NCI-H1694 (cell line): ENCODE measurements around the gene THSD4.

ENCODE experiments used
- DNase-seq: peaks from one replicate; lab custom pipeline; 2025; lab: John Stamatoyannopoulos, UW

THSD4 gene

DNA sequence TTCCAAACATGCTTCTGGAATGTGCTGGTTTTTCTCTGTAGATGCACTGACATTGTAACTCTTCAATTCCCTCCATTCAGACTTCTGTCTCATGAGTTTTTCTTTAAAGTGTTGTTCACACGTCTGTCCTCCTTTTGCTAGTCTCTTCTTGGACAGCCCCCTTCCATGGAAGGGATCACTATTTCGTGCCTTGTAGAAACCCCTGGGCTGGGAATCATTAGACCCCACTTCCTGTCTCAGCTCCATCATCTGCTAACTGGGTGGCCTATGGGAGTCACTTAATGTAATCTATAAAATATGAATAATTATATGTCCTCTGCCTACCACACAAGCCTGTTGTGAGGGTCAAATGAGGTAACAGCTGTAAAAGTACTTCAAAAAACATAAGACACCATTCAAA, 110.6 kb downstream of the THSD4 start:
- no peak for DNase-seq

DNA sequence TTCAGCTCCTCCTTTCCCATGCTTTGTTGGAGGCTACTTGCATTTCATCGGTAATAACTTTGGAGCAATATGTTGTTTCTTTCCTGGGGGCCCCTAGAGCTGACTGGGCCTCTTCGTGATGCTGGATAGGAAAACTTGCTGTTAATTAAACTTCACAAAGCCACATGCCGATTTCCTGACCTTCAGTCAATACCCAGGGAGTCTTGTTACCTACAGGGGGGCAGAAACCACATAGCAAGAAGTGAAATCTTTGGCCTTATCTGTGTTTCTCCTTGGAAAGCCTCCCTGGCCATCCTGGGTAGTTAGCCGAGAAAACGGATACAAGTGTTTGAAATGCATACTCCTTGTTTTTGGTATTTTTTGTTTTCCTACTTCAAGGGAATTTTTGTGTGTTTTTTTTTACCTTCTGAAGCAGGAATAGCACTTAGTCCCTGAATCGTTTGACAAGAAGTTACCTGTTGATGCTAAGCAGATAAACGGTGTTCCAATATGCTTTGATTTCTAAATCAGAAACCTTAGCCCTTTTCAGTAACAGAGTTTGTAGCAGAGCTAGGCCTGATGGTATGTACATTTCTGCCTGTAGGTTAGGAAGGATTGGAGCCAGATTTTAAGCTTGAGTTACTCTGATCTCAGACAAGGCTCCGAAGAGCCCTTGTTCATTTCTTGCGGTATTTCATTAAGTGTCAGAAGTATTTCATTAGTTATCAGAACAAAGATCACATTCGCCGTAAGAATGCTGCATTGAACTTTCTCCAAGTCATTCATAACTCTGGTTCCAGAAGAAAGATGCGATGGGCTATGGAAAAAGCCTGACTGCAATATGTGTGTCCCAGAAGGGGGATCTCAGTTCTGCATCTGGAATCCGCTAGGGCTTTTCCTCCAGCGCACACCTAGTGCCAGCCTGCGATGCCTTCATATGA, 111.5 kb downstream of the THSD4 start:
- no peak for DNase-seq

DNA sequence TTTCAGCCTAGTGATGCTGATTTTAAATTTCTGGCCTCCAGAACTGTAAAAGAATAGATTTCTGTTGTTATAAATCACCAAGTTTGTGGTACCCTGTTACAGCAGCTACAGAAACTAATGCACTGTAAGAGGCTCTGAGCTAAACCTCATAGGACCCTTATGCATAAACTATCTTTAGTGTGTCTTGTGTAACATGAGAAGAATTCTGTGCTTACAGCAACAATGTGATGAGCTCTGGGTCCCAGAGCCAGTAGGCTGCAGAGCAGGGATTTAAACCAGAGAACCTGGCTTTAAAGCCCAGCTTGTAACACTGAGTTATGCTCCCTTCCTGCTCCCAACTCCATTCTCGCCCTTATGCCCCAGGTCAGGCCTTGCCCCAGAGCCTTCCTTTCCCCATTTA, 113.1 kb downstream of the THSD4 start:
- DNase-seq, result no peak

DNA sequence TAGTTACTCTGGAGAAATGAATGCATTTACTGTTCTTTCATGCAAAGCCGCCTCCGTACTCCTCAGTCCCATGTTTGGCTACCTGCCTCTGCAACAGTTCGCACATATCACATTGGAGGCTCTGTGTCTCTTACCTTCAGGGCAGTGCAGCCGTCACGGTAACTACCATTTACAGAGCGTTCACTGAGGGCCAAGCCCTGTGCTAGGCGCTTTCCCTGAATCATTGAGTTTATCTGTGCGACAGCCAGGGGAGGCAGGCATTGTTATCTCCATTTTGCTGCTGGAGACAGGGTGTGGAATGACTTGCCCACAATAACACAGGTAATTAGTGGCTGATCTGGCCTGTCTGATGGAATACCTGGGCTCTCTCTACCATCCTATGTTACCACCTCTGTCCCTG, 115.0 kb downstream of the THSD4 start:
- no peak for DNase-seq

DNA sequence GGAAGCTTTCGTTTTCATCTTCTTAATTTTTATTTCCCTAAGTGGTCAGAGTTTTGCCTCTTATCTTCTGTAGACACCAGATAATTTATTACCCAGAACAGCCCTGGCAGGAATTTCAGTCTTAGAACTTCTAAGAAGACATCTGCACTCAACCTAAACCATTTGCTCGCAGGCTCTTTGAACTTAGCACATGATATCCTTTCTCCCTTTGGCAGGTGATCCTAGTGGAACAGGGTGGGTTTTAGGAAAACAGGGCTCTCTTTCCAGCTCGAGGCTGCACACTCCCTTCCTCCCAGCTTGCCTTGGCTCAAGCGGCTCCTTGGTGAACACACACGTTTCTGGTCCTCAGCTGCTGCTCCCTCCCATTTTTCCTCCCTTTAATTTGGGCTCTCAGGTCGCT, 116.5 kb downstream of the THSD4 start:
- no peak for DNase-seq

DNA sequence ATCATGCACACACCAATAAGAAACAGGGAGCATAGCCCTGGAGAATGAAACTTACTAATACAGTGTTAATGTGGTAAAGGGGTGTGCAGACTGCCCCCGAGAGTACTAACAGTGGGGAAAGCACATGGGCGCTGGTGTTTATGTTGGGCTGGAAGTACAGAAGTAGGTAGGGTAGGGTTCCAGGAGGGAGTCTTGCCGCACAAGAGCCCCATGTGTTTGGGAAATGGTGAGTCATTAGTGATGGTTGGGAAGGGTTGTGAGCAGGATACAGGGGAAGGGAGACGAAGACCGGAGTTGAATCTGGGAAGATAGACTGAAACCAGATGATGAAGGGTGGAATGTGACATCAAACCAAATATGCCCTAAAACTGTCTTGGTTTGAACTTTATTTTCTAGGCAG, 117.1 kb downstream of the THSD4 start:
- DNase-seq, result no peak

DNA sequence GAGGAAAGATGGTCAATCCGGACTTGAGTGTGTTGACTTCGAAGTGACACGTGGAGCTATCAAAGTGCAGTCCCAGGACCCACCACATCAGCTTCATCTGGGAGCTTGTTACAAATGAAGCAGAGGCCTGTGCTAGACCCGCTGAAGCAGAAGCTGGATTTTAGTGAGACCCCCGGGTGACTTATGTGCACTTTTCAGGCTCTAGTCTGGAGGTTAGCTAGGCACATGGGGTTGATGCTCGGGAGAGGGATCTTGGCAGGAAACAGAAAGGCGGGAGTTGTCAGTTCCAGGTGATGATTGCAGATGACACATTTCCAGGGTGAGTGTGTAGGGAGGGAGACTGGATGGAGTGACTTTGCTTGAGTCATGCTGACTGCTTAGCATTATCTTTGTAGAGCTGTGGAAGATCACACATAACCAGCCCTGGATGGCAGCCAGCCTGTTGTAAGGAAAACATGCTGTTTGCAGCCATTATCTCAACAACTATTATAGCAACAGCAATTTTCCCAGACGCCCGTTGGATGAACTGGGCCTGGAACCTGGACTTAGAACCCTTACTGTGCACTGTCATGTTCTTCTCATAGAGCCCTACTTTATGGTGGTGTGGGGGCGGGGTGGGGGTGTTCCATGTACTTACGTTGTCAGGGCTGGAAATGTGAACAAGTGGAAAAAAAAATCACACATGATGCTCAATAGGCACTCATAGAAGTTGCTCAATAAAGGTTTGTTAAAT, 122.4 kb downstream of the THSD4 start:
- DNase-seq, result no peak

DNA sequence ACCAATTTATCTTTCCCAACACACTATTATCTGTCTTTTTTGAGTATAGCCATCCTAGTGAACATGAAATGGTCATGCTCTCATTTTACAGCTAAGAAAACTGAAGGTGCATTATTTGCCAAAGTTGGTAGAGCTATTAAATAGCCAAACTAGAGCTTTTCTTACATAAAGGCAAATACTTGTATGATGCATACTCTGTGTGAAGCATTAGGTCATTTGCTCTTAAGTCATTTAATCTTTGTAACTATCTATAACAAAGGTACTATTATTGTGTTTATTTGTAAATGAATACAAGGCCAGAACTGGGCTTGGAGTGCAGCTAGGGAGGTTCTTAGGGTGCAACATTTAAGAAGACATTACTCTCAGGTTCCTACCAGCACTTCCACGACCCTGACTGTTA, 123.7 kb downstream of the THSD4 start:
- no peak for DNase-seq

DNA sequence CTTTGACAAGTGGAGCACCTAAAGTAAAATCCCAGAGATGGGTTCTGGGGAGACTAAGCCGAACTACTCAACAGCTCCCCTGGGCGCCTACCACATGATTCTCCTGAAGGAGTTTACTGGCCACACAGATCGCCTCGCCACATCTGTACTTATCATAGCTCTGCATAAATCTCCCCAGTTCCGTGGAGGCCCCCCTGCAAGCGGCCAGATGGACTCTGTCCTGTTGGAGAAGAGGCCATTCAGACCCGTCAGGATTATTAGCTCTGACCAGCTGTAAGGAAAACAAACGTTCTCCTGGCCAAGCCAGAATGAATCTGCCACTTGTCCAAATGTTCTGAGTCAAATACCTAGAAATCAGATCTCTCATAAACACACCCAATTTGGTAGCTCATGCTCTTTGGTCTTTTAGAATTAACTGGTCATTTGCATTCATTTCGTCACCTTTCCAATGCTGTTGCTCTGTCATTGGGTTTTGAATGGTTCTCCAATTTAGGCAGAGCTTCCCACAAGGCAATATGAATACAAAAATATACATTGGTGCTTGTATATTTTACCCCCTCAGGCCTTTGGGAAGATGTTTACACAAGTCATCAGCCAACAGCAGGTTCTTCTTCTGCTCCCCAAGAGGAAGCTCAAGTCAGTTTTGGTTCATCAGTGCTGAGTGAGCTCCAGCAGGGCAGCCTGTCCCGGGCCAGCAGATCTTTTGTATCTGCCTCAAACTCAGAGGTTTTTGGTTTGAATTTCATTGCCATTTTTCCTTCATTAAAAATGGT, 124.5 kb downstream of the THSD4 start:
- no peak for DNase-seq

DNA sequence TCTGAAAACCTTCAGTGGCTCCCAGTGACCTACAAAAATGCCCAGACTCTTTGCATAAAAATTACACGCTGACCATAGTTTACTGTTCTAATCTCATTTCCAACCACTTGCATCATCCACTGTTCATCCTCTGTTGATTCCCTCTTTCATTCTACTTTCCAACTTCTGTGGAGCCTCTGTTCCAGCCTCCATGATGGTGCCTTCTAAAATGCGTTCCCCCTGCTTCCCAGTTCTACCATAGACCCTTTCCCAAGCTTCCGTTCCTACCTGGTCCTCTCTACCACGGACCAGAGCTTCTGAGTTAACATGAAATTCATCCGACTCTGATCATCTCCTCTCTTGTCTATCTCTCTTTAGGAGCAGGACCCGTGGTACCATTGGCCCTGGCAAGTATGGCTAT, 127.0 kb downstream of the THSD4 start:
- no peak for DNase-seq

DNA sequence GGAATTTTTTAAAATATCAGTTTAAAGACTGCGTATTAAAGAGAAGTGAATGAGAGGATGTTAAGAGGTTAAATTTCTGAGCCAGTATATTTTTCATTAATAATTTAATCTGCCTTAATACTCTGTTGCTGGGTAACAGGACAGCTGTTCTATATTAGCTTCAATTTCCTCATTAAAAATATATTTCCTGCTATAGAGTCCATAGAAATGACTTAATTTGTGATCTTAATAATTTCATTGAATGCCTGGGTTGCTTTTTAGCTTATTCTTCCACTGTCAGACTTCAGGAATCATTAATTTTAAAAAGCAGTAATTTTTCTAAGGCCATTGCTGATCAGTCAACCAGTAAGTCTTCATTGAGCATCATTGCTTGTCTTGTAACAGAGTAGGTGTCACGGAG, 129.0 kb downstream of the THSD4 start:
- no peak for DNase-seq

DNA sequence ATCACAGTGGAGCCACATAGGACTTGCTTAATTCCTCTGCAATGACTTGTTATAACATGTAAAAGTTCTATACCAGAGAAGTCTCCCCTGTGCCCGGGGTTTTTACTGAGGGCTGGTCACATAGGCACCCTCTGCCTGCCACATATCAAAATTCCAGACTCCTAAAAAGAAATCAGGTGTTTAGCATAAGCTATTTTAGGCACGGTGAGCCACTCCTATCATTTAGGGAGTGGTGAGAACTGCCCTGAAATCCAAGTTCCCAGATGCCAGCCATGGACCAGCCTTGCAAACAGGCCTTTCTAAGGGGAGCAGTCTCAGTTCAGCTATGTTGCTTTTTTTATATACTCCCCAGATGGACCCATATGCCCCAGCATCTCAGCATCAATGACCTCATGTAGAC, 130.3 kb downstream of the THSD4 start:
- no peak for DNase-seq

DNA sequence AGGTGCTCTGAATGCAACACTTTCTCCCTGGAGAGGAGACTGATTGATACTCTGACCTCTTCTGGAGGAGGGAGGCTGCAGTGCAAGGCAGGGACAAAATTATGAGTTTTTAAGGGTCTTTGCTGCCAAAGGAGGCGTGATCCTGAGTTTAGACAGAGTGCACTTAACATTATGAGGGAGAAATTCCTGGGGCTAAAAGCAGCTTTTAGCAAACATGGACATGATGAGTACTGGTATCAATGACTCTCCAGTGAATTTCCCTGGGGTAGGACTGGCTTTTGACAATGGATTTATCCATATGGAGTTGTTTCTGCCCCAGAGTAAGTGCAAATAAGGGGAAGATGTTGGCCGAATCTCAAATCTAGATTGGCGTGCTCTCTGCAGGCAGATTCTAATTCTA, 133.1 kb downstream of the THSD4 start:
- no peak for DNase-seq

DNA sequence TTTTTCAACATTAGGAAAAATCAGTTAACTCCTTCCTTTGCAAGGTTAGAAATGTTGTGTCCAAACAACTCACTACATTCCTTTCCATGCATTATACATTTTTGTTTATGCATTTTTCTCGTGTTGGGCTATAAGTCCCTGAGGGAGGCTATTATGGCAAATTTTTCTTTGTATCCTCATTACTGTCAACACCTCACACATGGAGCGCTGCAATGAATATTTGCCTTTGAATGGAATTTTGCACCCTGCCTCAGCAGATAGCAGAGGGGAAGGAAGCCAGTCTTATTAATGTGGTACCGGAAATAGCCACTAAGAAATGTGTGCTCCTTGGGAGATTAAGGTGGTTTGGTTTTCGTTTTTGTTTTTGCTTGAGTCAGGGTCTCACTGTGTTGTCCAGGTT, 134.7 kb downstream of the THSD4 start:
- DNase-seq, result no peak

DNA sequence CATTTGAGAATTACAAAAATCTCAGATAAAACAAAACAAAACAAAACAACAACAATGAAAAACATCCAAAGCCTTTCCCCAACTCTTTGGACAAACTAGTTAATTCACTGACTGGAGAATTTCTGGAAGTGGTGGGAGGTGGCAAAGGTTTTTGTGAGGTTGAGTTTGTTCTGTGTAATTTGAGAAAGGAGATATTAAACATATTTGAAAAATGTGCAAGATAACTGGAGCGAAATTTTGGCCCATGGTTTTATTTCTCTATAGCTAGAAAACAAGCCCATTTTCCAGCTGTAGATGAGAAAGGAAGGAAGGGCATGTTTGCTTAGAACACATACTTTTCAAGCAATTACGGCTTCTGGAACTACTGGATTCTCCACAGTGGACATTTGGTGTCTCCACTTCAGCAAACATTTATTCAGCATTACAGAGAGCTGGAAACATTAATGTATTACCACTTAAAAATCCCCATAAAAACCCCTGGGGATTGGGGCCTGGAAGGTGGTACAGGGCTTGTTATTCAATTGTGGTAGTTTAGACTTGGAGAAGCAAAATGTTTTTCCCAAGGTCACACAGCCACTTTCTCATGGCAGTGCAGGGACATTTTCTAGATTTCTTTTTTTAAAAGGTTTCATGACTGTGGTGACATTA, 135.8 kb downstream of the THSD4 start:
- DNase-seq, result no peak

DNA sequence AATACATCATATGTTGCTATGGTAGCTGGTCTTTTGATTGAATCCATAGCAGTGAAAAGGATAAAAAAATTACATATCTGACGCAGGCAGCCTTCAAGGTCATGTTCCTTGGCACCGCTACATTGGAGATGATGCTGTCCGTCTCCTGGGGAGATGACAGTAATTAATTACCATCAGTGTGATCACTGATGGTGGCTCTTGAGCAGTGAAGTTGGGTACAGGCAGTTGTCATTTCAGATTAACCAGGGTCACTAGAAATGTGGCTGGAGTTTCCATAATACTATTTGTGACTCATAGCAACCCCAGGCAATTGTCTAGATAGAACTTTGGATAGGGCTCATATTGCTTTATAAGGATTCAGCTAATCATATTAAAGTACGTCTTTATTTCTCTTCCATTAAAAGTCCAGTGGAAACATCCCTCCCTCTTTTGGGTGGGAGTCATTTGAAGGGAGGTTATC, 136.3 kb downstream of the THSD4 start:
- DNase-seq, result no peak

DNA sequence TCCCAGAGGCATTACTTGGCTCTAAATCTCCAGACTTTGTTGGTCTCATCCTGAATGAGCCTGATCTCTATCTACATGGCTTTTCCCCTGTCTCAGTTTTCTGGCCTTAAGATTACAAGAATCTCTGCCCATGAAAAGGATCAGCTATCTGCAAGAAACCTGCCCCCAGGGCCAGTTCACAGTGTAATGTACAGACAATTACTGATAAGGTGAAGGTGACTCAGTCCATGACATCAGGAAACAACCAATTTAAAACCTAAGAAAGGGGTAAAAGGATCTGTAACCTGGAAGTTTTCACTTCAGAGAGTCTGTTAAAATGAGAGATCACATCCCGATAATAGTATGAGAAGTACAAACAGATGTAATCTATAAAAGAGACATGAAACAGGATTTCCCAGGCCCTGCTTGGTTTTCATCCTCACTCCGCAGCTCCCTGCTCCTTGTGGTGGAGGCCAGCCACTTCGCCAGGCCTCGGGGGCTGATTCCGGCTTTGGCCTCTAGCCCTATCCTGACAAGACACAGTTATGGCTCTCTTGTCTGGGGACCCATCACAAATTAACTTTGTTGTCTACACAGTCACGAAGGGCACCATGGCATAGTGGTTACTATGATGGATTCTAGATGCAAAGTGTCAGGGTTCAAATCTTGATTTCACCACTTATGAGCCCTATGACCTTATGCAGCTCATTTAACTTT, 136.9 kb downstream of the THSD4 start:
- DNase-seq, result no peak

DNA sequence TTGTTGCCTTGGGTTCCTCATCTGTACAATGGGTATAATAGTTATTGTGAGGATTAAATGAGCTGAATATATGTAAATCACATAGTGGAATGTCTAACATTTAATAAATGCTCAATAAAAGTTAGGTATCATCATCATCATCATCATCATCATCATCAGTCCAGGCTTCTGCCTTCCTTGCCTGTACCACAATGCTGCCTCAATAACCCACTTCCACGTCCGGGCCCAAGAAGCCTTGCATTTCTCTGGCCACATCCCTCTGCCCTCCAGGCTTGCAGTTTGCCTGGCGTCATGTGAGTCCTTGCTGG, 137.4 kb downstream of the THSD4 start:
- DNase-seq, result no peak

DNA sequence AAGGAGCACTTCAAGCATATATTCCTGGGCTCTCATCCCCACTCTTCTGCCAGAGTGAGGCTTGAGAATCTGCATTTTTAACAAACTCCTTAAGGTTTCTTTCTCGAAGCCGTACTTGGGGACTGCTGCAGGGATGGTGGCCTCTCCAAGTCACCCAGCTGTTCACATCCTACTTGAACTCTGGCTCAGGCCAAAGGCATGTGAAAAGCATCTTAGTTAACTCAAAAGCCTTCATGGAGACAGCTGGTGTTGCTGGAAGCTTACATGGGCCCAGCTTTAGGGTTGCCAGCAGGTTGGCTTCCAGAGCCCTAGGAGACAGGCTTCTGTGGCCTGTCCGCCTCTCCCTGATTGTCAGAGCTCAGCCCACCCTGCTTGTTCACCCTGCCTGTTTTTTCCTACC, 139.2 kb downstream of the THSD4 start:
- no peak for DNase-seq

DNA sequence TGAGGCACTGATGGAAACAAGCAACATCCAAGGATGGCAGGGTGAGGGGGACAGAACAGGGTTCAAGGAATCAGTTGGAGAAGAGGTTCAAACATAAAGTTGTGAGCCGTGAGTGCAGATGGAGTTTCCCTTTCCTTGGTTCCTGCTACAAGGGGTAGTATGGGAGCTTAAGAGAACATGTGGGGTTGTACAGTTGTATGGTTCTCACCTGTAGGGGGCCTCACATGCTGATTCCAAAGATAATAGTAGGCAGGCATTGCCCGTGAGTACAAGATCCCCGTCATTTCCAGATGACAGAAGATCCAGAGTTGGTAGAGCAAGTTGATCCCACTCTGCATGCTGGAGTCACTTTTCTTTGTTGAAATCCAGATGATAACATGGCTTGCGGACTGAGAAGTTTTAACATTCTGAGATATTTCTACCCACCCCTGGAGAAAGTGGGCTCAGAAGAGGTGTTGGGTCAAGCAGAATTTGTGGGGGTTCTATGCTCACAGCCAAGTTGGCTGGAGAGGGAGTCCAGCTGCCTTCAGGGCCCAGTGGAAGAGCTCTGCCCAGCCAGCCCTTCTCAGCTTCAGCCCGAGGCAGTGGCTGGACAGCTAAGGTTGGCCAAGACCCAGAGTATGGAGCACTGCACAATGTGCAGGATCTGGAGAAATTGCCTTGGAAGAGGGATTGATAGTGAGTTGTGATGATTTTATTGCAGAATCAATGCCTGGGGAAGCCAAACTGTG, 141.8 kb downstream of the THSD4 start:
- no peak for DNase-seq

DNA sequence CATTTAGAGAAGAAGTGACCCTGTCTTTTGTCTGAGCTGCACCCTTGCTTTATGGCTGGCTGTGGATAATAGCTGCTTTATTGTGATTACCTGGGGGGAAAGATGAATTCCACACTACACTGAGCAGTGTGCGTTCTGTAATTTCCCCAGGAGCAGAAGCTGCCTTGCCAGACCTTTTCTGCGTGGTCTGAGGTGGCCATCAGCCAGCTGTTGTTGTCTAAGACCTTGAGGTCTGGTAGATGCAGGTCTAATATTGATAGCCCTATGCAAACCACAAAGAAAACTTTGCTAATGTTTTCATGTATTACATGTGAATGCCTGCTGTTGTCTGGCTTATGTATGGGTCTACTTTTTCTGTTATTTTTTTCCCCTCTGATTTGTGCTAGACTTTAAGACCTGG, 144.6 kb downstream of the THSD4 start:
- no peak for DNase-seq
